Astrocyte of the spinal cord (primary cell): ENCODE data around the gene GAS5.

ENCODE experiments used
- DNase-seq: peaks from one replicate; pipeline ENCODE4 v3.0.0; 2011; ENCODE audit warnings: low read depth, low spot score
- H3K4me3 ChIP-seq: 2 replicates; pipeline ENCODE4 v1.5.1; 2011; ENCODE audit warnings: low read depth, mild to moderate bottlenecking, low read length, moderate library complexity
- in situ Hi-C: cut with HindIII; loops from 2 replicates; pipeline ENCODE4 v1.10.0; 2017; ENCODE audit warnings: low sequenced_read_pairs
- TF ChIP-seq, protein P1 (sequence below): IDR thresholded peaks from 2 replicates; pipeline ENCODE4 v1.5.1; 2012; ENCODE audit warnings: low read depth, mild to moderate bottlenecking, low read length, inconsistent platforms

Gene GAS5

DNA sequence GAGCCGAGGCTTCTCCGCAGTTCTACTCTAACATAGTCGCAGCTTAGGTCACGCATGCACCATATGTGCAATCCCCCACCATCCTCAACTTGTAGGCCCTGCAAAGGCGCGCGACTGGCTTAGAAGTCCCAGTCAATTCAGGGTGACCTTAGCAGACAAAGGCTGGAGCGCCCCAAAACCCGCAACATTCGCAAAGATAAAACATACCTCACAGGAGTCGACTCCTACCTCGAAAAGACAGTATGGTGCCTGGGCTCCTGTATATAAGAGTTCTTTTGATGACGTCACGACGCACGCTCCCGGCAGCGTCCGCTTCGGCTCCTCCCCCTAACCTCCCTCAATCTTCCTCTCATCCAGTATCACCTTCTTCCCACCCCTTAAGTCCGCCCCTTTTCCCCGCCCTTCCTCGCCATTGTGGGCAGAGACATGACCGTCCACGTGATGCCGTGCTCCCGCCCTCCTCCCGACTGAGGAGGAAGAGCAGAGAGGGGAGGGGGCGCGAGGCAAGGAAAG, at the start of gene GAS5:
Gene GAS5, minus strand, starts transcription at position 237 of the 513 bp plus-strand sequence.
- TF ChIP-seq, protein P1, sequence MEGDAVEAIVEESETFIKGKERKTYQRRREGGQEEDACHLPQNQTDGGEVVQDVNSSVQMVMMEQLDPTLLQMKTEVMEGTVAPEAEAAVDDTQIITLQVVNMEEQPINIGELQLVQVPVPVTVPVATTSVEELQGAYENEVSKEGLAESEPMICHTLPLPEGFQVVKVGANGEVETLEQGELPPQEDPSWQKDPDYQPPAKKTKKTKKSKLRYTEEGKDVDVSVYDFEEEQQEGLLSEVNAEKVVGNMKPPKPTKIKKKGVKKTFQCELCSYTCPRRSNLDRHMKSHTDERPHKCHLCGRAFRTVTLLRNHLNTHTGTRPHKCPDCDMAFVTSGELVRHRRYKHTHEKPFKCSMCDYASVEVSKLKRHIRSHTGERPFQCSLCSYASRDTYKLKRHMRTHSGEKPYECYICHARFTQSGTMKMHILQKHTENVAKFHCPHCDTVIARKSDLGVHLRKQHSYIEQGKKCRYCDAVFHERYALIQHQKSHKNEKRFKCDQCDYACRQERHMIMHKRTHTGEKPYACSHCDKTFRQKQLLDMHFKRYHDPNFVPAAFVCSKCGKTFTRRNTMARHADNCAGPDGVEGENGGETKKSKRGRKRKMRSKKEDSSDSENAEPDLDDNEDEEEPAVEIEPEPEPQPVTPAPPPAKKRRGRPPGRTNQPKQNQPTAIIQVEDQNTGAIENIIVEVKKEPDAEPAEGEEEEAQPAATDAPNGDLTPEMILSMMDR = no peak
- peak; percentile 100 for DNase-seq
- in situ Hi-C loops = no loop called here
- peak within 1 kb of the TSS; percentile 91 for H3K4me3 ChIP-seq

DNA sequence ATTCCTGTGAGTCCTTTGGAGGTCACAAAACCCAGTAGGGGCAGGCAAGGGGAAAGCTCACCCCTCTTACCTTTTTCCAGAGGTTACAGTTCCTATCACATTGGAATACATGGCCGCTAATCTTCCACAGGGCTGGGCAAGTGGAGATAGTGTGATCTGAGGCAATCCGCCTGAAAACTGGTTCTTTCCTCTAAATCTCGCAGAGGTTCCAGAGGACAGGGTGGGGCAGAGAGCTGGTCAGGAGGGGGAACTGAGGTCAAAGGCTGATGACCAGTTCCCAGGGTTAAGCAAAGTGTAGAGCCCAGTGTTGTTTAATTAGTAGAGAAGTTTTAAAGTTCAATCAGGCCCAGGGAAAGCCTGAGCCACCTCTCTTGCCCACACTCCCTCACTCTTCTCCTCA, 49.4 kb upstream of the GAS5 start, which contains the start of gene SERPINC1:
Gene SERPINC1, minus strand, starts transcription at position 179 of the 400 bp plus-strand sequence. Its CDS starts 68 bp downstream, at position 111.
- no peak within 1 kb of the TSS for H3K4me3 ChIP-seq
- no peak for DNase-seq
- in situ Hi-C loops = no loop called here
- TF ChIP-seq, protein P1 = no peak

DNA sequence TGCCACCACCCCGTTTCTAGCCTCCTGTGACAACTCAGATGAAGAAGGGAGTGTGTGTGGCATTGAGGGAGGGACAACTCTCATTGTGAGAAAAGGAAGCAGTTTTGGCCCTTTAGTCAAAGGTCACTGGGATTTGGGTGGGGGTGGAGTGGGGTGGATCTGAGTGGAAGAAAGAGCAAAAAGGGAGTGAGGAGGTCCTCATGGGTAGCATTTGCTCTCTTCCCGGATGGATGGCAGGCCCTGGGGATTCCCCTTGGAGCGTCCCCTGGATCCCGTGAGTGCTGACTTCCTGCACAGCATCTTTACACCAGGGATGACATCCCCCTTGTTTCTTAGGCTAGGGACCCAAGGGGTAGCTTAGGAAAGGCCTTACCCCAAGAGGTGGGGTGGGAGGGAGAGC, 48.9 kb upstream of the GAS5 start:
- TF ChIP-seq, protein P1 = no peak
- in situ Hi-C loops = no loop called here
- no peak overlapping the region for H3K4me3 ChIP-seq
- DNase-seq = no peak

DNA sequence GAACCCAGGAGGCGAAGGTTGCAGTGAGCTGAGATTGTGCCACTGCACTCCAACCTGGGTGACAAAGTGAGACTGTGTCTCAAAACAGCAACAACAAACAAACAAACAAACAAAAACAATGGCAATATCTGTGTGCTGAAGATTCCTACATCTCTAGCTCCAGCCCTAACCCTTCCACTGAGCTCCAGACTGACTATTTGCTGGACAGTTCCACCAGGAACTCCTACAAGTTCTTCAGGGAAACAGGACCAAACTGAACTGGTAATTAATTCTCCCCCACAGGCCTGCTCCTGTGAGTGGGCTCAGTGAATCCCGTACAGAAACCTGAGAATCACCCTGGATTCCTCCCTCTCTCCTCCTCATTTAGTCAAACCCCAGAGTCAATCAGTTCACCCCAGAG, 47.8 kb upstream of the GAS5 start:
- DNase-seq = no peak
- H3K4me3 ChIP-seq = no peak overlapping the region
- in situ Hi-C loops = no loop called here
- TF ChIP-seq, protein P1 = no peak

DNA sequence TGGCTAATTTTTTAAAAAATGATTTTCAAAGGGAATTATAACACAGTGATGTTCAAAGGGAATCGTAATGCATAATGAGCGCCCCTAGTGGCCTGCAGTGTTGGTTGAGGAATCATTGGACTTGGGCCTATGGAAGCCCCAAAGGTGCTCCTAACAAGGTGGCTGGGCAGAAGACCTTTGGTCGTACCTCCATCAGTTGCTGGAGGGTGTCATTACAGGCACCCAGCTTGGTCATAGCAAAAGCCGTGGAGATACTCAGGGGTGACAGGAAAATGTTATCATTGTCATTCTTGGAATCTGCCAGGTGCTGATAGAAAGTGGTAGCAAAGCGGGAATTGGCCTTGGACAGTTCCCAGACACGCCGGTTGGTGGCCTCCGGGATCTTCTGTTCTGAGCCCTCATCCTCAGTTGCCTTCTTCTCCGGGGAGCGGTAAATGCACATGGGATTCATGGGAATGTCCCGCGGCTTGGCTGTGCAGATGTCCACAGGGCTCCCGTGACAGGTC, 46.6 kb upstream of the GAS5 start:
- H3K4me3 ChIP-seq = no peak overlapping the region
- no peak for DNase-seq
- TF ChIP-seq, protein P1 = peak; percentile 65
- in situ Hi-C loops = no loop called here

DNA sequence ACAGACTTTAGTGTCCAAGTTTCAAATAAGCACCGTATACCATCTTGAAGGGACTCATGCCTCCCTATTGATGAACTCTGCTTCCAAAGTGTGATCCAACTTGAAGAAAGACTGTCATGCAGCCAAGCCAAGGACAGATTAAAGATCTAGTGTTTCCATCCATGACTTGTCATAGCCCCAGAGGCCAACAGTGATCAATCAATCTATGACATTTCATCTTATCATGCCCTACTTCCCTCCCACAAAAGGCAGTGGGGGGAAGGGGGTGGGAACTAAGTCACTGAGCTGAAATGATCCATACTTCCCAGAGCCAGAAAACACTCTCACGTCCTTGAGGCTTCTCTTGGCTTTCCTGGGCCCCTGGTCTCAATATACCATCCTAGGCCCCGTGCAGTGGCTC, 45.3 kb upstream of the GAS5 start:
- in situ Hi-C loops = no loop called here
- TF ChIP-seq, protein P1 = no peak
- H3K4me3 ChIP-seq = no peak overlapping the region
- DNase-seq = no peak
